OCI-LY1 (cell line): ENCODE measurements around the gene PPP1R18.
"Not testable (repeated sequence)": the region's sequence is repeated elsewhere in the genome, so short reads cannot be mapped to it uniquely, and the experiment has no call there.

Experiments used
- H2AFZ ChIP-seq: fragments of 200-600 bp; sonication (generic), shearing (Covaris generic); 2 replicates; pipeline ENCODE4 v1.6.0; 2014; ENCODE audit warnings: antibody characterized with exemption, mild to moderate bottlenecking, low read length
- H3F3A ChIP-seq: fragments of 200-600 bp; sonication (generic), shearing (Covaris generic); 2 replicates; pipeline ENCODE4 v1.6.0; 2014; ENCODE audit warnings: mild to moderate bottlenecking, antibody characterized with exemption, low read length, moderate library complexity; ENCODE audit not compliant: insufficient read depth
- H3K27ac ChIP-seq: fragments of 200-600 bp; sonication (generic); 2 replicates; pipeline ENCODE4 v1.5.1; 2014; ENCODE audit warnings: low read length, mixed run types, mild to moderate bottlenecking, low read depth; ENCODE audit not compliant: poor library complexity, severe bottlenecking
- H3K27me3 ChIP-seq: fragments of 200-600 bp; sonication (generic); 2 replicates; pipeline ENCODE4 v1.6.0; 2014; ENCODE audit warnings: antibody characterized with exemption, mild to moderate bottlenecking, low read length, moderate library complexity; ENCODE audit not compliant: insufficient read depth
- H3K36me3 ChIP-seq: fragments of 200-600 bp; sonication (generic); 2 replicates; pipeline ENCODE4 v1.6.1; 2014; ENCODE audit warnings: mild to moderate bottlenecking, antibody characterized with exemption, low read length, moderate library complexity, mixed read lengths; ENCODE audit not compliant: insufficient read depth
- H3K4me1 ChIP-seq: fragments of 200-600 bp; sonication (generic); 2 replicates; pipeline ENCODE4 v1.5.1; 2014; ENCODE audit warnings: mild to moderate bottlenecking, low read length, moderate library complexity; ENCODE audit not compliant: insufficient read depth, severe bottlenecking
- H3K4me2 ChIP-seq: fragments of 200-600 bp; sonication (generic), shearing (Covaris generic); 2 replicates; pipeline ENCODE4 v1.6.1; 2014; ENCODE audit warnings: low read length
- H3K4me3 ChIP-seq: fragments of 200-600 bp; sonication (generic); 2 replicates; pipeline ENCODE4 v1.5.1; 2014; ENCODE audit warnings: low read length, low read depth, mild to moderate bottlenecking, mixed read lengths; ENCODE audit not compliant: poor library complexity, severe bottlenecking
- H3K79me2 ChIP-seq: fragments of 200-600 bp; shearing (Covaris generic); 2 replicates; pipeline ENCODE4 v1.6.1; 2016; ENCODE audit warnings: mixed run types, low read length, mixed read lengths; ENCODE audit not compliant: insufficient read depth
- H3K9ac ChIP-seq: fragments of 200-600 bp; sonication (generic), shearing (Covaris generic); 2 replicates; pipeline ENCODE4 v1.6.1; 2014; ENCODE audit warnings: mild to moderate bottlenecking, low read length, mixed read lengths
- H3K9me2 ChIP-seq: fragments of 200-600 bp; sonication (generic), shearing (Covaris generic); 2 replicates; pipeline ENCODE4 v1.6.1; 2014; ENCODE audit warnings: low read depth, mild to moderate bottlenecking, low read length, mixed read lengths
- H3K9me3 ChIP-seq: fragments of 200-600 bp; shearing (Covaris generic); 2 replicates; pipeline ENCODE4 v1.6.1; 2014; ENCODE audit warnings: low read length, mixed read lengths
- H4K20me1 ChIP-seq: fragments of 200-600 bp; sonication (generic), shearing (Covaris generic); 2 replicates; pipeline ENCODE4 v1.6.0; 2016; ENCODE audit warnings: mild to moderate bottlenecking, low read length; ENCODE audit not compliant: insufficient read depth
- CTCF ChIP-seq: fragments of 200-600 bp; sonication (generic), shearing (Covaris generic); IDR thresholded peaks from 2 replicates; pipeline ENCODE4 v1.5.1; 2017; ENCODE audit warnings: mild to moderate bottlenecking, antibody characterized with exemption, low read length, moderate library complexity, mixed read lengths
- EZH2 ChIP-seq: fragments of 200-600 bp; sonication (generic), shearing (Covaris generic); IDR thresholded peaks from 2 replicates; pipeline ENCODE4 v1.8.0; 2017; ENCODE audit warnings: borderline replicate concordance, mixed run types, mild to moderate bottlenecking, antibody characterized with exemption, low read length, moderate library complexity, mixed read lengths

PPP1R18 gene

GRCh38 chr6:30720738-30721197, 34.3 kb upstream of the PPP1R18 start:
- H3K4me3 ChIP-seq: peak overlapping the region; percentile 100

GRCh38 chr6:30719791-30720737, 33.6 kb upstream of the PPP1R18 start, which contains the start of gene TUBB:
TUBB (plus strand) TSS chr6:30720352; CDS start chr6:30720507, 155 bp downstream.
- TF ChIP-seq CTCF: no peak
- TF ChIP-seq EZH2: no peak
- H3K9ac ChIP-seq: peak within 1 kb of the TSS; percentile 100
- no peaks in the 10 kb centered on the region for H4K20me1 ChIP-seq
- H3K4me1 ChIP-seq: peaks cover 51% of the 10 kb centered on the region
- peaks cover 24% of the 10 kb centered on the region for H3K79me2 ChIP-seq
- peaks cover 15% of the 10 kb centered on the region for H3F3A ChIP-seq
- H3K36me3 ChIP-seq: peaks cover 51% of the 10 kb centered on the region
- no peaks in the 10 kb centered on the region for H3K9me3 ChIP-seq
- H3K9me2 ChIP-seq: no peaks in the 10 kb centered on the region
- H3K4me2 ChIP-seq: peak within 1 kb of the TSS; percentile 82
- H3K4me3 ChIP-seq: peak within 1 kb of the TSS; percentile 100
- H3K27ac ChIP-seq: peak within 1 kb of the TSS; percentile 97
- no peak within 1 kb of the TSS for H2AFZ ChIP-seq
- no peaks in the 10 kb centered on the region for H3K27me3 ChIP-seq

More at GRCh38 chr6:30720738-30721197, 34.3 kb upstream of the PPP1R18 start:
- Histone ChIP-seq H3K27me3 (no peaks in the 10 kb centered on the region), H3K4me2 (peak overlapping the region; percentile 64), H3K27ac (peak overlapping the region; percentile 97), H2AFZ (no peak overlapping the region), H3K79me2 (peaks cover 24% of the 10 kb centered on the region), H3F3A (peaks cover 22% of the 10 kb centered on the region), H3K36me3 (peaks cover 51% of the 10 kb centered on the region), H3K4me1 (peaks cover 44% of the 10 kb centered on the region), H4K20me1 (no peaks in the 10 kb centered on the region), H3K9ac (peak overlapping the region; percentile 100), H3K9me2 (no peaks in the 10 kb centered on the region), H3K9me3 (no peaks in the 10 kb centered on the region)
- TF ChIP-seq EZH2: no peak

GRCh38 chr6:30719356-30719755, 32.9 kb upstream of the PPP1R18 start:
- no peak overlapping the region for H2AFZ ChIP-seq
- peak overlapping the region; percentile 100 for H3K4me3 ChIP-seq
- TF ChIP-seq CTCF: no peak
- no peak for TF ChIP-seq EZH2
- H3K9ac ChIP-seq: peak overlapping the region; percentile 100
- peaks cover 24% of the 10 kb centered on the region for H3K79me2 ChIP-seq
- H3K4me1 ChIP-seq: peaks cover 51% of the 10 kb centered on the region
- H3K27me3 ChIP-seq: no peaks in the 10 kb centered on the region
- H4K20me1 ChIP-seq: no peaks in the 10 kb centered on the region
- H3F3A ChIP-seq: peaks cover 9% of the 10 kb centered on the region
- H3K9me3 ChIP-seq: no peaks in the 10 kb centered on the region
- H3K36me3 ChIP-seq: peaks cover 51% of the 10 kb centered on the region
- no peaks in the 10 kb centered on the region for H3K9me2 ChIP-seq
- H3K27ac ChIP-seq: peak overlapping the region; percentile 97
- peak overlapping the region; percentile 82 for H3K4me2 ChIP-seq

GRCh38 chr6:30717845-30718720, 31.6 kb upstream of the PPP1R18 start:
- H3K9ac ChIP-seq: peak overlapping the region; percentile 100
- not testable (repeated sequence) for H3K9me3 ChIP-seq, H2AFZ ChIP-seq, H4K20me1 ChIP-seq, H3F3A ChIP-seq, H3K27me3 ChIP-seq, H3K9me2 ChIP-seq
- peaks cover 23% of the 10 kb centered on the region for H3K79me2 ChIP-seq
- peak overlapping the region; percentile 97 for H3K27ac ChIP-seq
- peak overlapping the region; percentile 82 for H3K4me2 ChIP-seq
- peak overlapping the region; percentile 100 for H3K4me3 ChIP-seq
- peaks cover 40% of the 10 kb centered on the region for H3K4me1 ChIP-seq
- H3K36me3 ChIP-seq: peaks cover 51% of the 10 kb centered on the region
